Natural killer cell treated with Interleukin-12 subunit alpha and Interleukin-12 subunit beta and Interleukin-15 and Interleukin-18, amount 100 ng/mL, for 72 hours (primary cell): ENCODE results near the gene TCF19. TPM values are rescaled to one million over a fixed set of nuclear protein-coding genes. Genes with fewer than 3 reads are reported as not detected.
"Not testable (repeated sequence)": the region's sequence is repeated elsewhere in the genome, so short reads cannot be mapped to it uniquely, and the experiment has no call there.

Source experiments
- ATAC-seq, 2 donors: fragments of 150-1000 bp; cut with Tn5 transposase in 1 of 2; sonication (Bioruptor Pico), chemical (Tn5 transposase) in 1 of 2; 2 replicates each; pipeline ENCODE4 v1.10.0; 2021
- DNase-seq: peaks from one replicate; pipeline ENCODE4 v3.0.0; 2022; ENCODE audit warnings: low spot score
- H3K27ac Mint-ChIP-seq, 2 donors: 1 replicate in 1 of 2; 2 replicates in 1 of 2; pipeline ENCODE4 v1.8.0; 2022; ENCODE audit warnings: mixed read lengths in 2 of 2, mild to moderate bottlenecking in 1 of 2, moderate library complexity in 1 of 2
- H3K27me3 Mint-ChIP-seq, 2 donors: 1 replicate in 1 of 2; 2 replicates in 1 of 2; pipeline ENCODE4 v1.8.0; 2022; ENCODE audit warnings: mixed read lengths in 2 of 2
- H3K36me3 Mint-ChIP-seq: one replicate; pipeline ENCODE4 v1.8.0; 2022; ENCODE audit warnings: mixed read lengths
- H3K4me1 Mint-ChIP-seq, 2 donors: 1 replicate in 1 of 2; 2 replicates in 1 of 2; pipeline ENCODE4 v1.8.0; 2022; ENCODE audit warnings: low read depth in 2 of 2, mixed read lengths in 2 of 2, mild to moderate bottlenecking in 1 of 2
- H3K4me3 Mint-ChIP-seq: one replicate; pipeline ENCODE4 v1.8.0; 2022; ENCODE audit warnings: mixed read lengths
- H3K9me3 Mint-ChIP-seq: 2 replicates; pipeline ENCODE4 v1.8.0; 2022; ENCODE audit warnings: mixed read lengths
- total RNA-seq, 2 donors: library from RNA; stranded (reverse); gene quantifications; one replicate each; pipeline ENCODE4 v1.2.3, GENCODE V29; 2022

The TCF19 gene
- total RNA-seq, 2 donors from 2014 or later = 59.0 to 96.5 TPM

DNA sequence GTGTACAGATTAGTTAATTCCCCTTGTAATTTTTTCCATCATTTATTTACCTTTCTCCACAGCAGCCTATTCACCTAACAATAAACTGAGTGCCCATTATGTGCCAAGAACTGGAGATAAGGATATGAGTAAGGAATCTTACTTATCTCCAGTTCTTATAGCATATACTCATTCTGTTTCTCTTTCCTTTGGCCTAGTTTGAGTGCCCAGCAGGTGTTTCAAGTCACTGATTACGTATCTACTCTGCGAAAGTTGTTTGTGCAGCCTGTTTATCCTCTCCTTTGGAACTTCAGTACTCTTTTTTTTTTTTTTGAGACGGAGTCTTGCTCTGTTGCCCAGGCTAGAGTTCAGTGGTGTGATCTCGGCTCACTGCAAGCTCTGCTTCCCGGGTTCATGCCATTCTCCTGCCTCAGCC is 29.4 kb downstream of the TCF19 start:
- Mint-ChIP-seq H3K27me3 (no peaks in the 10 kb centered on the region), H3K4me3 (no peak overlapping the region), H3K9me3 (no peaks in the 10 kb centered on the region), H3K4me1 (peaks cover 9% of the 10 kb centered on the region in 2 donors), H3K36me3 (no peaks in the 10 kb centered on the region), H3K27ac (no peak overlapping the region)
- no peak for DNase-seq
- no peak for ATAC-seq

DNA sequence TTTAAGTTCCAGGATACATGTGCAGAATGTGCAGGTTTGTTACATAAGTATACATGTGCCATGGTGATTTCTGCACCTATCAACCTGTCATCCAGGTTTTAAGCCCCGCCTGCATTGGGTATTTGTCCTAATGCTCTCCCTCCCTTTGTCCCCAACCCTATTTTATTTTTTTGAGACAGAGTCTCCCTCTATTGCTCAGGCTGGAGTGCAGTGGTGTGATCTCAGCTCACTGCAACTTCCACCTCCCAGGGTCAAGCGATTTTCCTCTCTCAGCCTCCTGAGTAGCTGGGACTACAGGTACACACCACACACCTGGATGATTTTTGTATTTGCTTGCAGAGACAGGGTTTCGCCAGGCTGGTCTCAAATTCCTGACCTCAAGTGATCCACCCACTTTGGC is 30.8 kb downstream of the TCF19 start:
- not testable (repeated sequence) for H3K27ac Mint-ChIP-seq, H3K4me3 Mint-ChIP-seq, H3K9me3 Mint-ChIP-seq, DNase-seq, ATAC-seq, H3K27me3 Mint-ChIP-seq, H3K36me3 Mint-ChIP-seq
- H3K4me1 Mint-ChIP-seq = peaks cover 9 to 11% of the 10 kb centered on the region in 2 donors

DNA sequence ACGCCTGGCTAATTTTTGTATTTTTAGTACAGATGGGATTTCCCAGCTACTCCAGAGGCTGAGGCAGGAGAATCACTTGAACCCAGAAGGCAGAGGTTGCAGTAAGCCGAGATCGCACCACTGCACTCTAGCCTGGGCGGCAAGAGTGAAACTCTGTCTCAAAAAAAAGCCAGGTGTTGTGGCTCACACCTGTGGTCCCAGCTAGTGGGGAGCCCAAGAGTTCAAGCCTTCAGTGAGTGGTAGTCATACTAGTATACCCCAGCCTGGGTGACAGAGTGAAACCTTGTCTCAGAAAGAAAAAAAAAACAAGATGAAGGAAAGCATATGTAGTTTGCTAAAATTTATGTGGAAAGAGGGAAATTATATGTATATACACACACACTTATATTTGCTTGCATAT is 32.1 kb downstream of the TCF19 start:
- H3K4me1 Mint-ChIP-seq = peaks cover 5 to 18% of the 10 kb centered on the region in 2 donors
- H3K27me3 Mint-ChIP-seq = no peaks in the 10 kb centered on the region
- ATAC-seq = no peak
- DNase-seq = no peak
- H3K4me3 Mint-ChIP-seq = no peak overlapping the region
- H3K36me3 Mint-ChIP-seq = no peaks in the 10 kb centered on the region
- no peak overlapping the region for H3K27ac Mint-ChIP-seq
- no peaks in the 10 kb centered on the region for H3K9me3 Mint-ChIP-seq

DNA sequence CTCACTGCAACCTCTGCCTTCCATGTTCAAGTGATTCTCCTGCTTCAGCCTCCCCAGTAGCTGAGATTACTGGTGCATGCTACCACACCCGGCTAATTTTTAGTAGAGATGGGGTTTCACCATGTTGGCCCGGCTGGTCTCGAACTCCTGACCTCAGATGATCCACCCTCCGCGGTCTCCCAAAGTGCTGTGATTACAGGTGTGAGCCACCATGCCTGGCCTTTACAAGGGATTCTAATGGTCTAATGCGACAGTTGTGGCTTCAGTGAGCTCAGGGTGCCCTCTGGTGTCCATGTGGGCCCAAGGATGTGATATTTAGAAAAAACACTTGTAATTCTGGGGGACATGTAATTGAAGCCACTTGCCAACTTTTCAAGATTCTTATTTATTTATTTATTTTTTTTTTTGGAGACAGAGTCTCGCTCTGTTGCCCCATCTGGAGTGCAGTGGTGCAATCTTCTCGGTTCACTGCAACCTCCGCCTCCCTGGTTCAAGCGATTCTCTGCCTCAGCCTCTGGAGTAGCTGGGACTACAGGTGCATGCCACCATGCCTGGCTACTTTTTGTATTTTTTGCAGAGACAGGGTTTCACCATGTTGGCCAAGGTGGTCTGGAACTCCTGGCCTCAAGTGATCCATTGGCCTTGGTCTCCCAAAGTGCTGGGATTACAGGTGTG is 34.2 kb downstream of the TCF19 start:
- H3K27ac Mint-ChIP-seq, H3K27me3 Mint-ChIP-seq, H3K9me3 Mint-ChIP-seq, H3K36me3 Mint-ChIP-seq, ATAC-seq, H3K4me3 Mint-ChIP-seq: not testable (repeated sequence)
- peak; percentile 77 for DNase-seq
- peaks cover 11 to 20% of the 10 kb centered on the region in 2 donors for H3K4me1 Mint-ChIP-seq

DNA sequence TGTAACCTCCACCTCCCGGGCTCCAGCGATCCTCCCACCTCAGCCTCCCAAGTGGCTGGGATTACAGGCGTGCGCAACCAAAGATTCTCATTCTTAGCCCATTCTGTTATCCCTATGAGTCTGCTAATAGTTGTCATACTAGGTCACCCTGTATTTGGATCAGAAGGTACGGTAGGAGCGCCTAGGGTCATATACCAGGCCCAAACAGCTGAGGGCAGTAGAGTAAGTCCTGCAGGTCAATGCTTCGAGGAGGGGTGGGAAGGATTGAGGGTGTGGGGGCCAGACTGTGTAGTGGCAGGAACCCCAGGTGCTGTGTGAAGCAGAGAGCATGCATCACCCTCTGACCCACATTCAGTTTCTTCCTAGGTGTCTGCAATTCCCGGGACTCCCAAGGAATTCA is 34.8 kb downstream of the TCF19 start:
- Mint-ChIP-seq H3K9me3 (no peaks in the 10 kb centered on the region), H3K27ac (no peak overlapping the region), H3K36me3 (no peaks in the 10 kb centered on the region), H3K4me3 (no peak overlapping the region), H3K4me1 (peaks cover 16 to 25% of the 10 kb centered on the region in 2 donors), H3K27me3 (no peaks in the 10 kb centered on the region)
- ATAC-seq (no peak), DNase-seq (no peak)

DNA sequence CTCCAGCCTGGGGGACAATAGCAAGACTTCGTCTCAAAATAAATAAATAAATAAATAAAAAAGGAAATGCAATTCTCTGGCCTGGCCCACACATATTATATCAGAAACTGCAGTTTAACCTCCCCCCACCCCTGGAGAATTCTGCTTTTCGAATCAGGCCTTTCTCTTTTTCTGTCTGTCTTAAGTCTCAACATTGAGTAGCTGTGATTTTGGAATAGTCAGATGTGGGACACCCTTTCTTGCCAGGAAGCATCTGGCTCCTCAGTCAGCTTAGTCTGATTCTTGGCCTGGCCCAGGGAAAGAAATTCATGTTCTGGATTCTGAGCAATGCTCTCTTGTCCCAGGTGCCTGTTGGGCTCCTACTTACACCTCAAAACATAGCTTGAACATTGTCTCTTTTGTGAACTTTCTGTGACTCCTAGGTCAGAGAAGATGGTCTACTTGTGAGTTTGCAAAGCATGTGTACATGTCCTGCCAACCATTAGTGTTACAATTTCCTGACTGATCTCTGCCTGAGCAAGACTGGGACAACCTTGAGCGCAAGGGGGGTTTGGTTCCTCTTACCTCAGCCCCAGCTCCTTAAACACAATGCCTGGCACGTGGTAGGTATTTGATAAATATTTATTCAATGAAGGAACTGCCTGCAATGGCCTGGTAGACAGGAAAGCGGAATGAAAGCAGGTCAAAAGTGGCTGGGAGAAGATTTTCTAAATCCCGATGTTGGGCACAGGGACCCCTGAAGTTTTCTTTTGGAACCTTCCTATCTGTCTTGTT is 35.9 kb downstream of the TCF19 start:
- no peaks in the 10 kb centered on the region for H3K9me3 Mint-ChIP-seq
- H3K4me1 Mint-ChIP-seq = peaks cover 22 to 30% of the 10 kb centered on the region in 2 donors
- no peaks in the 10 kb centered on the region for H3K27me3 Mint-ChIP-seq
- H3K27ac Mint-ChIP-seq = peak overlapping the region in 1 of 2 donors; percentile 70
- no peak for ATAC-seq
- H3K4me3 Mint-ChIP-seq = no peak overlapping the region
- H3K36me3 Mint-ChIP-seq = no peaks in the 10 kb centered on the region
- no peak for DNase-seq

DNA sequence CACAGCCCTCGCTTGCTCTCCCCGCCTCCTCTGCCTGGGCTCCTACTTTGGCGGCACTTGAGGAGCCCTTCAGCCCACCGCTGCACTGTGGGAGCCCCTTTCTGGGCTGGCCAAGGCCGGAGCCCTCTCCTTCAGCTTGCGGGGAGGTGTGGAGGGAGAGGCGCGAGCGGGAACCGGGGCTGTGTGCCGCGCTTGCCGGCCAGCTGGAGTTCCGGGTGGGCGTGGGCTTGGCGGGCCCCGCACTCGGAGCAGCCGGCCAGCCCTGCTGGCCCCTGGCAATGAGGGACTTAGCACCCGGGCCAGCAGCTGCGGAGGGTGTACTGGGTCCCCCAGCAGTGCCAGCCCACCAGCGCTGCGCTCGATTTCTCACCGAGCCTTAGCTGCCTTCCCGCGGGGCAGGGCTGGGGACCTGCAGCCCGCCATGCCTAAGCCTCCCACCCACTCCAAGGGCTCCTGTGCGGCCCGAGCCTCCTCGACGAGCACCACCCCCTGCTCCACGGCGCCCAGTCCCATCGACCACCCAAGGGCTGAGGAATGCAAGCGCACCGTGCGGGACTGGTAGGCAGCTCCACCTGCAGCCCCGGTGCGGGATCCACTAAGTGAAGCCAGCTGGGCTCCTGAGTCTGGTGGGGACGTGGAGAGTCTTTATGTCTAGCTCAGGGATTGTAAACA is 37.1 kb downstream of the TCF19 start:
- H3K9me3 Mint-ChIP-seq, ATAC-seq, DNase-seq, H3K4me3 Mint-ChIP-seq, H3K27me3 Mint-ChIP-seq, H3K36me3 Mint-ChIP-seq, H3K27ac Mint-ChIP-seq: not testable (repeated sequence)
- peaks cover 27 to 33% of the 10 kb centered on the region in 2 donors for H3K4me1 Mint-ChIP-seq

DNA sequence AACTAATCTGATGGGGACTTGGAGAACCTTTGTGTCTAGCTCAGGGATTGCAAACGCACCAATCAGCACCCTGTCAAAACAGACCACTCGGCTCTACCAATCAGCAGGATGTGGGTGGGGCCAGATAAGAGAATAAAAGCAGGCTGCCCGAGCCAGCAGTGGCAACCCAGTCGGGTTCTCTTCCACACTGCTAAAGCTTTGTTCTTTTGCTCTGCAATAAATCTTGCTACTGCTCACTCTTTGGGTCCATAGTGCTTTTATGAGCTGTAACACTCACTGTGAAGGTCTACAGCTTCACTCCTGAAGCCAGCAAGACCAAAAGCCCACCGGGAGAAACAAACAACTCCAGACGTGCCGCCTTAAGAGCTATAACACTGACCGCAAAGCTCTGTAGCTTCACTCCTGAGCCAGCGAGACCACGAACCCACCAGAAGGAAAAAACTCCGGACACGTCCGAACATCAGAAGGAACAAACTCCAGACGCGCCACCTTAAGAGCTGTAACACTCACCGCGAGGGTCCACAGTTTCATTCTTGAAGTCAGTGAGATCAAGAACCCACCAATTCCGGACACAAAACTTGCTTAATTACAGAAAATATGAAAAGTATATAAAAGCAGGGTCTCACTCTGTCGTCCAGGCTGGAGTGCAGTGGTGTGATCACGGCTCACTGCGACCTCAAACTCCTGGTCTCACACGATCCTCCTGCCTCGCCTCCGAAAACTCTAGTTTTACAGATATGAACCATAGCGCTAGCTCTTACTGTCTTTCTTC is 38.0 kb downstream of the TCF19 start:
- DNase-seq, ATAC-seq, H3K9me3 Mint-ChIP-seq, H3K27me3 Mint-ChIP-seq, H3K36me3 Mint-ChIP-seq: not testable (repeated sequence)
- Mint-ChIP-seq H3K4me1 (peaks cover 31 to 38% of the 10 kb centered on the region in 2 donors), H3K4me3 (peak overlapping the region; percentile 88), H3K27ac (peak overlapping the region; percentile 66 to 98)

DNA sequence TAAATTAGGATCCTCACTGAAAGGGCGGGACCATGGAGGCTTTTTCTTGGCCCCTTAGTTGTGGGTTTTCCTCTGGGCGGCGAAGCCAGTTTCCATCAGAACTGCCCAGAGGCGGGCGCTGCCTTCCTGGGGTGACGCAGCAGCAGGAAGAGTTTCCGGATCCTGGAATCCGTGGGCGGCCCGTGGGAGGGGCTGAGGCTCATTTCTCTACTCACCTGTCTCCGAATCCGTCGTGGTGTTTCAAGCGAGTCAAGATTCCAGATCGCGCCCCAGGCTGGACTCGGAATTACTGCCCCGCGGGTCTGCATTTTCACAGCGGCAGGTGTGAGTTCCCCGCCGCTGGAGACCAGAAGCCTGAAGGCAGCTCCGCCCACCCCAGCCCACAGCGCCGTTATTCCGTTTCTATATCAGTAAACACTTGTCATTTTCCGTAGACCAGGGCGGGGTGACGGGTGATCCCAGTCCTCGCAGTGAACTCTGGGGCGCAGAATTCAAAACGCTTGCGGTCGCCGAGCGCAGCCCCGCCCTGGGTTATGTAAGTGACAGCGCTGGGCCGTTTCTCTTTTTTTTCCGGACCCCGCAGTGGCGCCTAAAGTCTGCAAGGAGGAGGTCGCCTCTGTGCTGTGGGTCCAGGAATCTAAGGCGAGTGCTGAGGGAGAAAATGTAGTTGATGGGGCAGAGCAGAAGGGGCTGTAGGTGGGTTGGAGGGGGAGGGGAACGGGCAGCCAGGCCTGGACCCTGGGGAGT is 39.3 kb downstream of the TCF19 start:
- ATAC-seq = peak; percentile 91 to 93
- Mint-ChIP-seq H3K27ac (peak overlapping the region; percentile 66 to 98), H3K4me1 (peaks cover 41 to 43% of the 10 kb centered on the region in 2 donors), H3K9me3 (no peaks in the 10 kb centered on the region), H3K27me3 (no peaks in the 10 kb centered on the region), H3K4me3 (peak overlapping the region; percentile 88), H3K36me3 (no peaks in the 10 kb centered on the region)
- DNase-seq = peak; percentile 96

DNA sequence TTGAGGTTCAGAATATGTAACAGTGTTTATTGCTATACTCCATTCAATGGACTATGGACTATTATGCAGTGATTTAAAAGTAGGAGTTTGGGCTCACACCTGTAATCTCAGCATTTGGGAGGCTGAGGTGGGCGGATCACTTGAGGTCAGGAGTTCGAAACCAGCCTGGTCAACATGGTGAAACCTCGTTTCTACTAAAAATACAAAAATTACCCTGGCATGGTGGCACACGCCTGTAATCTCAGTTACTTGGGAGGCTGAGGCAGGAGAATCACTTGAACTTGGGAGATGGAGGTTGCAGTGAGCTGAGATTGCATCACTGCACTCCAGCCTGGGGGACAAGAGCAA is 40.7 kb downstream of the TCF19 start:
- peak overlapping the region; percentile 80 for H3K4me3 Mint-ChIP-seq
- peak overlapping the region; percentile 54 to 59 for H3K27ac Mint-ChIP-seq
- H3K27me3 Mint-ChIP-seq, ATAC-seq, H3K36me3 Mint-ChIP-seq, H3K9me3 Mint-ChIP-seq, DNase-seq: not testable (repeated sequence)
- peaks cover 53 to 55% of the 10 kb centered on the region in 2 donors for H3K4me1 Mint-ChIP-seq

DNA sequence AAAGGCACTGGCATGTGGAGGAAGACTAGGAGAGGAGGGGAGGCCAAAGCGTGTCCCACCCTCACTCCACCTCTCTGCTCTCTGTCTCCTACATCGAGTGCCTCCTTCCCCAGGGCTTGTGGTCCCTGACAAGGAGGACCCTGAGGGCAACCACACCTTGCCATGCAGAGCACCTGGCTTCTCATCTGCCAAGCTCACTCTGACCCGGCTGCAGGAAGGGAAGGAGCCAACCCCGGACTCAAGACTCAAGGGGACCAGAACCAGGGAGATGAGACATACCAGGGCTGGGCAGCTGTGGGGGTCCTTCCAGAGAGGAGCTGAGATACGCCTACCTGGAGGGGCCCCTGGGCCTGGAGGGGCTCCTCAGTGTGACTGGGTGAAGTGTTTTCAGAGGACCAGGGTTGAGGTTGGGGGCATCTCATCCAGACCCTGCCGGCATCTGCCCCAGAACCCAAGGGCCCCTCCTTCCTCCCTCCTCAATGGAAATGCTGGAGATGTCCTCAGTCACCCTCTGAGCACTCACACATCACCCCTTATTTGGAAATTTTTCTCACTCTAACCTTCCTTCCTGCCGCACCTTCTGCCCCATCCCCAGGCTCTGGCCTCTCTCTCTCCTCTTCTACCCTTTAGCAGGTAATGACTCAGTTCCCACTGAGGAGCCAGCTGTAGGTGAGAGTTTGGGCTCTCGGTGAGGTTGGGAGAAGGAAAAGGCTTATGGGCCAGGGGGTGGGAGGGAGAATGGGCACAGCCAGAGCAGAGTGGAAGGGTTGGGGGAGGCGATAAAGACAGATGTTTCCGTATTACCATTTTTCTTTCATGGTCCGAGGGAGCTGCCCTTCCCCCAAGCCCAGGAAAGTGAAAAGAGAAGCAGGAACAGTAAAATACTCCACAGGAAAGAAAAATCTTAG is 44.1 kb downstream of the TCF19 start:
- peak overlapping the region; percentile 86 for H3K4me3 Mint-ChIP-seq
- DNase-seq (no peak), ATAC-seq (no peak)
- H3K27me3 Mint-ChIP-seq = no peaks in the 10 kb centered on the region
- H3K27ac Mint-ChIP-seq = peak overlapping the region; percentile 97 to 99
- H3K36me3 Mint-ChIP-seq = no peaks in the 10 kb centered on the region
- no peaks in the 10 kb centered on the region for H3K9me3 Mint-ChIP-seq
- H3K4me1 Mint-ChIP-seq = peaks cover 48 to 60% of the 10 kb centered on the region in 2 donors

DNA sequence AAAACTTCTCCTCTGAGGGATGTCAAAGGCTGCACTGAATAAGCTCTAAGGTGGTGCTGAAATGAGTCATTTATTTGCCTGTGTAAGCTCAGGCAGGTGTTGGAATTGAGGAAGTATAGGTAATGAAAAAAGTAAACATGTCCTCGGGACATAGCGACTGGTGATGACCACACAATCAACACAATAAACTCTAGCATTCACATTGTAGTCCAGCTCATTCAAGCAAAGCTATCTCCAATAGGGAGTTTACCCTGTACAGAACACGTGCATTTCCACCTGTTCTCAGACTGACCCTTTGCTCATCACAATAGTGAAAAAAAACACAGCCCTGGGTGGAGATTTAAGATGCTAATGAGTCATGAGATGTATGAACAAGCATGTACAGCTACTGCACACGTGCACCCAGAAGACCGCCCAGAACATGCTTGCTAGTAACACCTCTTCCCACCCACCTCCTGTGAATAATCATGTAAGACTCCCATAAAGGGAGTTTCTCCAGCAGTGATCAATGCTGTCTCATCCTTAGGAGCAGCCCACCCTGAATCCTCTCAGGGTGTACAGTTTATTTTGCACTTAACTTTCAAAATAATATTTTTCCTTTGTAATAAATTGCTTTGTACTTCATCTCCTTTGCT is 45.1 kb downstream of the TCF19 start:
- Mint-ChIP-seq H3K27me3 (no peaks in the 10 kb centered on the region), H3K9me3 (no peaks in the 10 kb centered on the region), H3K4me3 (peak overlapping the region; percentile 86), H3K36me3 (no peaks in the 10 kb centered on the region), H3K4me1 (peaks cover 42 to 59% of the 10 kb centered on the region in 2 donors), H3K27ac (peak overlapping the region; percentile 97 to 99)
- DNase-seq = peak; percentile 67
- ATAC-seq = peak; percentile 78 to 87
